Measurements from ENCODE around the gene ZDHHC11B.
"Not testable (repeated sequence)": the region's sequence is repeated elsewhere in the genome, so short reads cannot be mapped to it uniquely, and the experiment has no call there.

- not testable (repeated sequence) for TF ChIP-seq CTCF (IDR thresholded peaks at IDR 0.05 in 4 of 5, conservative IDR thresholded peaks at IDR 0.05 in 1 of 5); POLR2A (IDR thresholded peaks at IDR 0.05)
These were observed 12.5 kb downstream of the ZDHHC11B start for GRCh38 chr5:771841-772546.

Measured in gastrocnemius medialis (tissue), 4 donors.